EH (cell line): Measurements from ENCODE around the gene FAM234A.
"Not testable (repeated sequence)": the region's sequence is repeated elsewhere in the genome, so short reads cannot be mapped to it uniquely, and the experiment has no call there.

Experiments used
- DNase-seq: peaks from one replicate; pipeline ENCODE4 v3.0.0-alpha.2; 2015; ENCODE audit warnings: low read depth

The FAM234A gene

DNA sequence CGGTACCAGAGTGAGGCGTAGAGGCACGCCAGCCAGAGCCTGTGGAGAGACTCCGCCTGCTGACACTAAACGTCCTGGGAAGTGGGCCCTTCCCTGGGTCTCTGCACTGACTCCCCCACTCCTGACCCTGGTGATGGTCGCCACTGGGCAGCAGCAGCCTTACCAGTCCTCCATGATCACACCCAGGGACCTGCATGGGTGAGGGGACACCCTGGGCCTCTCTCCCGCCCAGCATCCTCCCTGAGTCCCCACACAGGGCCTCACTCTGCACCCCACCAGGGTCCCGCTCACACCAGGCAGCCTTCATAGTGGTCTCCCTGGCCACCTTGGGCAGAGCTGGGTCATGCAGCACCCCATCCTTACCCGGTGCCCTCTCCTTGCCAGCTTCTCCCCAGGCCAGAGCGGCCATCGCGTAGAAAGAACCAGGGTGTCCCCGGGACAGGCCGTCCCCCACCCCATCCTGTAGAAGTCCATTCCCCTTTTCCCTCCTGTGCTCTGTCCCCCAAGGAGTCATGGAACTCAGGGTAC is 30.4 kb downstream of the FAM234A start:
- no peak for DNase-seq

DNA sequence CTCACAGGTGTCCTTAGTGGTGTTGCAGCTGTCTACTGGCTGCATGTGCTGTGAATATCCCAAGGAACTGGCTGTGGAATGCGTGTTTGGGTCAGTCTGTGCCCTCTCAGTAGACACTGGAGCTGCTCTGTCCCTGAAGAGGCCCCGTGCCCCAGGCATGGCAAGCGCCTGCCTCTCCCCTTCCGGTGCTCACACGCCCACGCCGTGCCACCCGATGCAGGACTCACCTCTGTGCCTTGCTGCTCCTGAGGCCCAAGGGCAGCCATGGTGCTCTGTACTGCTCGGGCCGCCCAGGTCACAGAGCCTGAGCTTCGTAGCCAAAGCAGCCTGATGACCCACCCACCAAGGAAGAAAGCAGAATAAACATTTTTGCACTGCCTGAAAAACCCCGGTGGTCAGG is 31.1 kb downstream of the FAM234A start:
- DNase-seq = no peak

- DNase-seq = no peak
Measured at GRCh38 chr16:266258-267164, 31.9 kb downstream of the FAM234A start.

GRCh38 chr16:267562-267961 is 32.9 kb downstream of the FAM234A start:
- DNase-seq = not testable (repeated sequence)

DNA sequence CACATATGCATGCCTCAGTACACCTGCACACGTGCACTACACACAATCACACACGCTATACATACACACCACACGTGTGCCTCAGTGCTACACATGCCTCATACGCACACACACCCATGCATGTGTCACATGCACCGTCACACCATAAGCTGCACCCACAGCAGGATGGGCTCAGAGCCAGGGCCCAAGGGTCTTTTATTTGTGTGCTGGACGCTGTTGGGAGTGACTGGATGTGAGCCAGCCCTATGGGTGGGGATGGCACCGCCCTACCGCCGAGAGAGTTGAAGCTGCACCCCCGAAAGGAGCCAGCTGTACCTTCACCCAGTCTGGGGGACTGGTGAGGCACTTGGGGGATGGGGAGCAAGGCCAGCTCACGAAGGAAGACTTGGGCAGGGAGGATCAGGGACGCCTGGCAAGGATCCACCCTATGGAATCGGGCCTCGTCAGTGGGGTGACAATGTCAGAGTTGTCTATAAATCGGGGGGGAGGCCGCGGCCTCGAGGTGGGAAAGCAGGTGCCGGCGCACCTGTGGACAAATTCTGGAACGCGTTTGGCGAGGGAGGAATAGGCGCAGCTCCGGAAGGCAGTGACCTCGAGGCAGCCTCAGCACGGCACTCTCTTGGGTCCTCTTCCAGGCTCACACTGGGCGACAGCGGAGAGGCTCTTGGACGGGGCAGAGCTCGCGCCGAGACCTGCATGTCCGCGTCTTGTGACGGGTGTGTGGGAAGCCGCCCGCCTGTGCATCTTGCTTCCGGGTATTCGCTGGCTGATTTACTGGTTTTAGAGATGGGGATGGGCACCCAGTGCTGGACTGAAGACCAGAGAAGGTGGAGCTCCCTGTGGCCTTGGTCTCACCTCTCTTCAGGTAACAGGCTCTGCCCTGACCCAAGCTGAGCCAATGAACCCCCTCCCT is 33.8 kb downstream of the FAM234A start:
- no peak for DNase-seq

- no peak for DNase-seq
Measured at GRCh38 chr16:269061-269796, 34.6 kb downstream of the FAM234A start.

DNA sequence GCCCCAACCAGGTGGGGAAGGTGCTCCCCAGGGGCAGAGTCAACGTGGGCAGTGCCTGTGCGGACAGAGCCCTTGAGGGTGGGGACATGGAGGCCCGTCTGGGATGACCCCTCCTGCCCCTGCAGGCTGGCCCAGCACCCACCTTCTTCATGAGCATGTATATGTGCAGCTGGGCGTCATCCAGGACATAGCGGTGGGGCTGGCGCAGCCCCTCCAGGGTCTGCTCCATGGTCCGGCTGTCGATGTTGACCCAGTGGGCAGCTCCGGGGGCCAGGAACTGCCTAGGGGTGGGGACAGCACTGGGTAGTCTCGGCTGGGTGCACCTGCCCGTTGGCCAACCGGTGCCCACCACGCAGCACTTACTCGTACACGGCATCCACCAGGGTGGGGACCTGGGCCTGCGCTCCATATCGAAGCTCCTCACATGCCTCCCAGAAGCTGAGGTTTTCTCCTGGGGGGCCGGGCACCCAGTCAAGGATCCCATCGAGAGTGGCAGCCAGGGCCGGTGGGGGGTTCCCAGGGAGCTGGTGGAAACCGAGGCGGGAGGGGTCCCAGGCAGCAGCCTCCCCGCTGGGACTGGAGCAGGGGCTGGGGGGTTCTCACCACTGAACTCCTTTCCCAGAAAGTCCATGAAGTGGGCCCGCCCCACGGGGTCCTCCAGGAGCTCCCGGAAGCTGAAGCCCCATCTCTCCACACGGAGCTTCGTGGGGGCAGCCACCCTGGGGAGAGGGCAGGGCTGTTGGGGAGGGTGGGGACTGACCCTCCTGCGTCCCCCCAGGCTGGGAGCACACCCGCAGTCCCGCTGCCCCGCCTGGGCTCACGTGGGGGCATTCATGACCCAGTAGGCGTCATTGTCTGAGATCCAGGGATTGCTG is 36.0 kb downstream of the FAM234A start:
- DNase-seq = no peak

- no peak for DNase-seq
Measured at GRCh38 chr16:272633-273546, 38.3 kb downstream of the FAM234A start.

GRCh38 chr16:273547-274421 is 39.2 kb downstream of the FAM234A start:
- DNase-seq = no peak

DNA sequence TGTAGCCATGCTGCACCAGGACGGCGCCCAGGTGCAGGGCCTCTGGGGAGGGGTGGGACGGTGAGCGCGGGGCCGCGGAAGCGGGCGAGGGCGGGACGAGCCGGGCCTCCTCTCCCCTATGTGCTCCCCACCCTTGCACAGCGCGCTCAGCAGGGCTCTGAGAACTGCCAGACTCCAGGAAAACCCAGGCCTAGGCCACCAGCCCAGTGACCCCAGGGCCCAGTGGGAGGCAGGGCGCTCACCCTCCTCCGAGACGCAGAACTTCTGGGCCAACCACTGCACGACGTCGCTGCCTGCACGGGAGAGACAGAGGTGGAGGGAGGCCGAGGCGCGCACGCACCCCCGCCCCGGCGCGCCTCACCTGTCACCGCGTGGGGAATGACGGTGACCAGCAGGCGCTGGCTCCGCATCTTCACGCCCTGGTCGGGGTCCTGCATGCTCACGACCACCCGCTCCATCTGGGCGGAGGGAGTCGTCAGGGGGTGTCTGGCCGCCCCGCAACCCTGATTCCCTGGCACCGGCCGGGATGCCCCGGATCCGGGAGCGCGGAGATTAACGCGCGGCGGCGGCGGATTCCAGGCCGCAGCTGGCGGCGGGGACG is 40.5 kb downstream of the FAM234A start:
- no peak for DNase-seq

DNA sequence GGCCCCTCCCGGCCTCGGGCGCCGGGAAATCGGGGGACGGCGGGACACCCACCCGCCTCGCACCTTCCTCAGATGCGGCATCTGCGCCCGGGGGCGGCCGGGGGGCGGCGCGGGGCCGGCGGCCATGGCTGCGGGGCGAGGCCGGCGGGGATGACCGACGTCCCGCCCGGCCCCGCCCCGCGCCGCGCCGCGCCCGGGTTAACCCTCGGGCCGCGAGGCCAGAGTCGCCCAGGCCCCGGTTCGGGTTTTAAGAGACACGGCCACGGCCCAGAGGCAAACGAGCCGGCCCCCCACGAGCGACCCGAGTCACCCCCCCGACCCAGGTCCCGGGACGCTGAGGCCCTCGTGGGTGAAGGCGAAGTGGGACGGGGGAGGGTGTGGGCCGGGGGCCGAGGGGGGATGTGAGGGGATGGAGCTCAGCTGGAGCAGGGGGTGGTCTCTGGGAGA is 41.2 kb downstream of the FAM234A start, which contains the start of gene RGS11:
RGS11 (minus strand) TSS at position 159 of the 447 bp plus-strand sequence; CDS start at position 126, 33 bp downstream.
- DNase-seq = no peak

- no peak for DNase-seq
Measured at GRCh38 chr16:276426-277077, 41.9 kb downstream of the FAM234A start.

DNA sequence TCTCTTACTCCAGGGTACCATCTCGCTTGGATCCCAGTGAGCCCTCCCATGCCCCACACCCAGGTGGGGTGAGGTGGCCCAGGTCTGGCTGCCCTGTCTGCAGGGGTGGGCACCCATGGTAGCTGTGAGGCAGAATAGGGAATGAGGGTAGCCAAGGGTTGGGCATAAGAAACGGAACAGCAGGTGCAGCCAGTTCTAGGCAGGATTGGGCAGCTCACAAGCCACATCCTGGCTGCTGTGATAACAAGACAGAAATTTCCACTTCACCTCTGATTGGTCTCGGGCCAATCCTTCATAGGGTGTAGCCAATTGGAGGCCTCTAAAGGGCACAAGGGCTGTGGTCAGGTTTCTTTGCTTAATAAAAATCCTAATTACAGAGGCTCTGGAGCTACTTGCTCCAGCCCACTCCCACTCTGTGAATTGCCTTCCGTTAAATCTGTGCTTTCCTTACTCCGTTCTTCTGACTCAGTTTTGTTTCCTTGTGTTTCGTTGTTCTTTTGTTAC is 44.3 kb downstream of the FAM234A start:
- peak; percentile 35 for DNase-seq

GRCh38 chr16:279531-279930 is 44.9 kb downstream of the FAM234A start:
- no peak for DNase-seq

DNA sequence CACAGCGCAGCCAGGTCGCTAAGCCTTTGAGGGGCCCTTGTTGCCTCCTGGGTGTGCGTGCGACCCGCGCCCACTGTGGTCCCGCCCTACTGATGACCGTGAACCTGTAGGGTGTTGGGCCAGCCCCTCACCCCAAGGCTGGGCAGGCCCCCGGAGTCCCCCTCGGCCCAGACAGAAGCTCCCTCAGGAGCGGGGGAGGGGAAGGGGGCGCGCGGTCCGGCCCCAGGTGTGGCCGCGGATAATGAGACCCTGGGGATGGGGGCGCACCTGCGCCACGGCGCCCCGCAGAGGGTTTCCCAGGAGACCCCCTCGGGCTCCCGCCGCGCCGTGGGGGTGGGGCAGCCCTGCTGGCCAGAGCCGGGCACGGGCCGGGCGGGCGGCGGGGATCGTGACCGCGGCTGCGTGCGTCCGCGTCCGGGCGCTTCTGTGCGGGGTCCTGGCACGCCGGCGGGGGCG is 45.4 kb downstream of the FAM234A start:
- no peak for DNase-seq

DNA sequence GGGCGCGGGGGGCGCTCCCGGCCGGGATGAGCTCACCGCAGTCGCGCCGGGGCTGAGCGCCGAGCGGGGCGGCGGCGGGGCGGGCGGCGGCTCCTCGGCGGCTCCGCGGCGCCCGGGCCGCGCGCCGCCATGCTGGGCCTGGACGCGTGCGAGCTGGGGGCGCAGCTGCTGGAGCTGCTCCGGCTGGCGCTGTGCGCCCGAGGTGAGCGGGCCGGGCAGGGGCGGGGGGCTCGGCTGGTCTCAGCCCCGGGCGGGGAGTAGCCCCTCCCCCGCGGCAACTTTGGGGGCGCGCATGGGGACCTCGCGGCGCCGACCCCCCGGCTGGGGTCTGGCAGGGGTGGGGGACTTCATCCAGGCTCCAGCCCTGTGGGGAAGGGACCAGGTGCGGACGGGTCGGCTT is 45.9 kb downstream of the FAM234A start, which contains the start of gene ARHGDIG:
ARHGDIG (plus strand) TSS at position 40 of the 400 bp plus-strand sequence; CDS start at position 130, 90 bp downstream.
- DNase-seq = no peak

- no peak for DNase-seq
Measured at GRCh38 chr16:280991-281659, 46.5 kb downstream of the FAM234A start.
